K562 (cell line): ENCODE results near the gene HIVEP1. TPM values are rescaled to one million over a fixed set of nuclear protein-coding genes. Genes with fewer than 3 reads are reported as not detected.
A peak's percentile ranks its signal among the peaks of the same experiment; 100 is the strongest.

ENCODE experiments used
- KAT7 ChIP-seq: sonication (generic); formaldehyde crosslinking; IDR thresholded peaks from 2 replicates; pipeline ENCODE4 v1.8.0; 2022; ENCODE audit warnings: missing genetic modification reagents, mild to moderate bottlenecking, borderline replicate concordance
- MNT ChIP-seq, 2 experiments: fragments of 450-650 bp; conservative IDR thresholded peaks; 2 replicates each; pipeline ENCODE4 v1.6.1; 2017; ENCODE audit warnings: mild to moderate bottlenecking in 2 of 2, moderate library complexity in 2 of 2
- PCBP1 ChIP-seq: fragments of 200-400 bp; formaldehyde crosslinking; IDR thresholded peaks from 2 replicates; pipeline ENCODE4 v1.6.1; 2018; ENCODE audit warnings: mild to moderate bottlenecking, low read depth, low read length; ENCODE audit not compliant: poor library complexity, severe bottlenecking
- RBM14 ChIP-seq: fragments of 200-400 bp; formaldehyde crosslinking; IDR thresholded peaks from 2 replicates; pipeline ENCODE4 v1.6.1; 2018; ENCODE audit warnings: low read depth, mild to moderate bottlenecking, low read length, moderate library complexity, borderline replicate concordance; ENCODE audit not compliant: insufficient read depth
- TAF9B ChIP-seq: fragments of 450-650 bp; IDR thresholded peaks from 2 replicates; pipeline ENCODE4 v1.6.1; 2018; ENCODE audit warnings: mild to moderate bottlenecking; ENCODE audit not compliant: partially characterized antibody
- TRIM28 ChIP-seq: fragments of 450-650 bp; IDR thresholded peaks from 2 replicates; pipeline ENCODE4 v1.6.1; 2017
- ZBTB17 ChIP-seq: fragments of 450-650 bp; formaldehyde crosslinking; IDR thresholded peaks from 2 replicates; pipeline ENCODE4 v1.4.0; 2020; ENCODE audit warnings: mild to moderate bottlenecking
- ZNF174 ChIP-seq: fragments of 250-450 bp; sonication (Bioruptor Pico); IDR thresholded peaks from 2 replicates; pipeline ENCODE4 v1.4.0; 2020; ENCODE audit warnings: mild to moderate bottlenecking
- polyA plus RNA-seq, 8 experiments: library from polyadenylated mRNA; depleted of rRNA in 4 of 8; stranded (reverse) in 5 of 8; unstranded in 3 of 8; fragments of >200 nt; fragmentation: Nextera tagmentation in 2 of 8; fragmentation: Illumina TruSeq in 1 of 8; extraction: Ambion mirVana in 2 of 8; extraction: Trizol in 1 of 8; gene quantifications; 2 replicates each; pipeline versions ENCODE4 v1.2.1 to v1.2.3, GENCODE V29; 2011 to 2014; ENCODE audit warnings: inconsistent platforms in 1 of 8, missing spikeins in 1 of 8
- total RNA-seq, 7 experiments: library from RNA; depleted of rRNA in 6 of 7; stranded (reverse); fragments of >200 nt in 6 of 7; fragmentation: Illumina TruSeq in 2 of 7; extraction: Trizol in 2 of 7; gene quantifications; 2 replicates each; pipeline versions ENCODE4 v1.2.1 to v1.2.3, GENCODE V29; 2011 to 2021; ENCODE audit warnings: low replicate concordance in 1 of 7
- TF ChIP-seq, protein P1 (sequence below): fragments of 450-650 bp; IDR thresholded peaks from 2 replicates; pipeline ENCODE4 v1.6.1; 2018; ENCODE audit warnings: mild to moderate bottlenecking, low read depth; ENCODE audit not compliant: partially characterized antibody
- TF ChIP-seq, protein P2 (sequence below): IDR thresholded peaks from 2 replicates; pipeline ENCODE4 v1.6.1; 2016; ENCODE audit warnings: missing genetic modification characterization, missing compliant biosample characterization
- TF ChIP-seq, protein P3 (sequence below): fragments of 250-450 bp; sonication (Bioruptor Pico); IDR thresholded peaks from 2 replicates; pipeline ENCODE4 v1.5.0; 2020; ENCODE audit warnings: mild to moderate bottlenecking, borderline replicate concordance
- TF ChIP-seq, protein P4 (sequence below): sonication (generic); formaldehyde crosslinking; IDR thresholded peaks from 2 replicates; pipeline ENCODE4 v1.8.1; 2022; ENCODE audit warnings: missing genetic modification reagents

The HIVEP1 gene
- total and polyA plus RNA-seq, 9 of the 15 experiments (the other 6 are each of a cell fraction or from before 2014, with no cell fraction given): 6.0 to 33.3 (median 21.7) TPM

- TF ChIP-seq, protein P1, sequence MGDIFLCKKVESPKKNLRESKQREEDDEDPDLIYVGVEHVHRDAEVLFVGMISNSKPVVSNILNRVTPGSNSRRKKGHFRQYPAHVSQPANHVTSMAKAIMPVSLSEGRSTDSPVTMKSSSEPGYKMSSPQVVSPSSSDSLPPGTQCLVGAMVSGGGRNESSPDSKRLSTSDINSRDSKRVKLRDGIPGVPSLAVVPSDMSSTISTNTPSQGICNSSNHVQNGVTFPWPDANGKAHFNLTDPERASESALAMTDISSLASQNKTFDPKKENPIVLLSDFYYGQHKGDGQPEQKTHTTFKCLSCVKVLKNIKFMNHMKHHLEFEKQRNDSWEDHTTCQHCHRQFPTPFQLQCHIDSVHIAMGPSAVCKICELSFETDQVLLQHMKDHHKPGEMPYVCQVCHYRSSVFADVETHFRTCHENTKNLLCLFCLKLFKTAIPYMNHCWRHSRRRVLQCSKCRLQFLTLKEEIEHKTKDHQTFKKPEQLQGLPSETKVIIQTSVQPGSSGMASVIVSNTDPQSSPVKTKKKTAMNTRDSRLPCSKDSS: no peak
- no peak for TF ChIP-seq ZNF174 (CRISPR knock-in tag)
- no peak for TF ChIP-seq ZBTB17 (CRISPR knock-in tag)
- no peak for TF ChIP-seq PCBP1
- TF ChIP-seq, protein P2, sequence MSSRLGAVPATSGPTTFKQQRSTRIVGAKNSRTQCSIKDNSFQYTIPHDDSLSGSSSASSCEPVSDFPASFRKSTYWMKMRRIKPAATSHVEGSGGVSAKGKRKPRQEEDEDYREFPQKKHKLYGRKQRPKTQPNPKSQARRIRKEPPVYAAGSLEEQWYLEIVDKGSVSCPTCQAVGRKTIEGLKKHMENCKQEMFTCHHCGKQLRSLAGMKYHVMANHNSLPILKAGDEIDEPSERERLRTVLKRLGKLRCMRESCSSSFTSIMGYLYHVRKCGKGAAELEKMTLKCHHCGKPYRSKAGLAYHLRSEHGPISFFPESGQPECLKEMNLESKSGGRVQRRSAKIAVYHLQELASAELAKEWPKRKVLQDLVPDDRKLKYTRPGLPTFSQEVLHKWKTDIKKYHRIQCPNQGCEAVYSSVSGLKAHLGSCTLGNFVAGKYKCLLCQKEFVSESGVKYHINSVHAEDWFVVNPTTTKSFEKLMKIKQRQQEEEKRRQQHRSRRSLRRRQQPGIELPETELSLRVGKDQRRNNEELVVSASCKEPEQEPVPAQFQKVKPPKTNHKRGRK (tag): peak; percentile 74; the same call in 1 of the 2 replicates
- no peak for TF ChIP-seq RBM14
- TF ChIP-seq MNT (conservative IDR thresholded peaks at IDR 0.05): peak in 1 of 2 experiments; percentile 3; a peak in 1 of 4 replicates
- 0 out of 2 replicates have a peak, but pooled peaks have one; percentile 36 for TF ChIP-seq KAT7 (CRISPR knock-in tag)
- TF ChIP-seq TRIM28: no peak
- TF ChIP-seq TAF9B: peak; percentile 24
- TF ChIP-seq, protein P3, sequence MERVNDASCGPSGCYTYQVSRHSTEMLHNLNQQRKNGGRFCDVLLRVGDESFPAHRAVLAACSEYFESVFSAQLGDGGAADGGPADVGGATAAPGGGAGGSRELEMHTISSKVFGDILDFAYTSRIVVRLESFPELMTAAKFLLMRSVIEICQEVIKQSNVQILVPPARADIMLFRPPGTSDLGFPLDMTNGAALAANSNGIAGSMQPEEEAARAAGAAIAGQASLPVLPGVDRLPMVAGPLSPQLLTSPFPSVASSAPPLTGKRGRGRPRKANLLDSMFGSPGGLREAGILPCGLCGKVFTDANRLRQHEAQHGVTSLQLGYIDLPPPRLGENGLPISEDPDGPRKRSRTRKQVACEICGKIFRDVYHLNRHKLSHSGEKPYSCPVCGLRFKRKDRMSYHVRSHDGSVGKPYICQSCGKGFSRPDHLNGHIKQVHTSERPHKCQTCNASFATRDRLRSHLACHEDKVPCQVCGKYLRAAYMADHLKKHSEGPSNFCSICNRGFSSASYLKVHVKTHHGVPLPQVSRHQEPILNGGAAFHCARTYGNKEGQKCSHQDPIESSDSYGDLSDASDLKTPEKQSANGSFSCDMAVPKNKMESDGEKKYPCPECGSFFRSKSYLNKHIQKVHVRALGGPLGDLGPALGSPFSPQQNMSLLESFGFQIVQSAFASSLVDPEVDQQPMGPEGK (CRISPR knock-in tag): no peak
- TF ChIP-seq, protein P4, sequence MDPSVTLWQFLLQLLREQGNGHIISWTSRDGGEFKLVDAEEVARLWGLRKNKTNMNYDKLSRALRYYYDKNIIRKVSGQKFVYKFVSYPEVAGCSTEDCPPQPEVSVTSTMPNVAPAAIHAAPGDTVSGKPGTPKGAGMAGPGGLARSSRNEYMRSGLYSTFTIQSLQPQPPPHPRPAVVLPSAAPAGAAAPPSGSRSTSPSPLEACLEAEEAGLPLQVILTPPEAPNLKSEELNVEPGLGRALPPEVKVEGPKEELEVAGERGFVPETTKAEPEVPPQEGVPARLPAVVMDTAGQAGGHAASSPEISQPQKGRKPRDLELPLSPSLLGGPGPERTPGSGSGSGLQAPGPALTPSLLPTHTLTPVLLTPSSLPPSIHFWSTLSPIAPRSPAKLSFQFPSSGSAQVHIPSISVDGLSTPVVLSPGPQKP (CRISPR knock-in tag): no peak
These were observed 2.1 kb upstream of the HIVEP1 start (continued) for GRCh38 chr6:12009876-12010634.
